COLO829 (cell line): ENCODE results near the gene STEEP1.

ENCODE experiments used
- DNase-seq: peaks from one replicate; pipeline ENCODE4 v3.0.0; 2012; ENCODE audit warnings: low spot score

STEEP1 gene

GRCh38 chrX:119488749-119489148 is 76.5 kb downstream of the STEEP1 start:
- no peak for DNase-seq
